ENCODE data around the gene GALNT1. TPM values are rescaled to one million over a fixed set of nuclear protein-coding genes. Genes with fewer than 3 reads are reported as not detected.

The GALNT1 gene
- total RNA-seq, 1 donor from 2014 or later: 113 TPM

GRCh38 chr18:35693829-35694228, 112.3 kb downstream of the GALNT1 start:
- Histone ChIP-seq H3K79me2 (ENCODE audit: low read depth) (no peaks in the 10 kb centered on the region), H3K27me3 (no peaks in the 10 kb centered on the region)

DNA sequence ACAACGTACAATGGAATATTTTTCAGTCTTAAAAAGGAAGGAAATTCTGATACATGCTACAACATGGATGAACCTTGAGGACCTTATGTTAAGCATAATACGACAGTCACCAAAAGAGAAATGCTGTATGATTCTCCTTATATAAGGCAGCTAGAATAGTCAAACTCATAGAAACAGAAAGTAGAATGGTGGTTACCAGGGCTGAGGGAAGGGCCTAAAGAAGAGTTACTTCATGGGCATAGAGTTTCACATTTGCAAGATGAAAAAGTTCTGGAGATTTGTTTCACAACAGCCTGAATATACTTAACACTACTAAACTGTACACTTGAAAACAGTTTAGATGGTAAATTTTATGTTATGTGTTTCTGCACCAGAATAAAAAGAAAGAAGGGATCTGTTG, 113.3 kb downstream of the GALNT1 start:
- H3K36me3 Mint-ChIP-seq: peaks cover 13% of the 10 kb centered on the region
- no peak overlapping the region for H3K4me3 ChIP-seq
- no peaks in the 10 kb centered on the region for H3K79me2 ChIP-seq (ENCODE audit: low read depth)
- H3F3A ChIP-seq (ENCODE audit: low read depth): no peaks in the 10 kb centered on the region
- no peaks in the 10 kb centered on the region for H3K9me3 Mint-ChIP-seq
- H3K9ac ChIP-seq: no peak overlapping the region
- no peak overlapping the region for H2AFZ ChIP-seq (replicated peaks)
- no peak overlapping the region for H3K27ac ChIP-seq
- no peaks in the 10 kb centered on the region for H3K36me3 ChIP-seq
- H3K27me3 Mint-ChIP-seq (ENCODE audit: insufficient read depth, low read depth): no peaks in the 10 kb centered on the region
- TF ChIP-seq EZH2 (IDR thresholded peaks at IDR 0.05) (no peak), EZH2phosphoT487 (IDR thresholded peaks at IDR 0.05) (no peak), CTCF (IDR thresholded peaks at IDR 0.05) (no peak)
- no peaks in the 10 kb centered on the region for H3K9me3 ChIP-seq (ENCODE audit: low read depth)
- H4K20me1 ChIP-seq (ENCODE audit: low read depth): no peaks in the 10 kb centered on the region
- H3K27ac Mint-ChIP-seq: no peak overlapping the region
- H3K27me3 ChIP-seq: no peaks in the 10 kb centered on the region
- no peaks in the 10 kb centered on the region for H3K4me1 Mint-ChIP-seq
- DNase-seq (ENCODE audit: low spot score): no peak
- no peak overlapping the region for H3K4me3 Mint-ChIP-seq
- no peaks in the 10 kb centered on the region for H3K4me1 ChIP-seq
- H3K4me2 ChIP-seq: no peak overlapping the region

More at GRCh38 chr18:35693829-35694228, 112.3 kb downstream of the GALNT1 start:
- H3K4me3 Mint-ChIP-seq: no peak overlapping the region
- no peaks in the 10 kb centered on the region for H3K9me3 Mint-ChIP-seq
- no peaks in the 10 kb centered on the region for H3K9me3 ChIP-seq (ENCODE audit: low read depth)
- no peaks in the 10 kb centered on the region for H3K27me3 Mint-ChIP-seq (ENCODE audit: insufficient read depth, low read depth)
- H3K4me2 ChIP-seq: no peak overlapping the region
- H3K27ac ChIP-seq: no peak overlapping the region
- no peak overlapping the region for H3K4me3 ChIP-seq
- H3K4me1 Mint-ChIP-seq: no peaks in the 10 kb centered on the region
- no peak overlapping the region for H2AFZ ChIP-seq (replicated peaks)
- TF ChIP-seq CTCF (IDR thresholded peaks at IDR 0.05) (no peak), EZH2phosphoT487 (IDR thresholded peaks at IDR 0.05) (no peak), EZH2 (IDR thresholded peaks at IDR 0.05) (no peak)
- peaks cover 9% of the 10 kb centered on the region for H3K36me3 Mint-ChIP-seq
- H3K9ac ChIP-seq: no peak overlapping the region
- no peaks in the 10 kb centered on the region for H4K20me1 ChIP-seq (ENCODE audit: low read depth)
- no peaks in the 10 kb centered on the region for H3K4me1 ChIP-seq
- no peaks in the 10 kb centered on the region for H3F3A ChIP-seq (ENCODE audit: low read depth)
- no peak for DNase-seq (ENCODE audit: low spot score)
- H3K27ac Mint-ChIP-seq: no peak overlapping the region
- H3K36me3 ChIP-seq: no peaks in the 10 kb centered on the region

DNA sequence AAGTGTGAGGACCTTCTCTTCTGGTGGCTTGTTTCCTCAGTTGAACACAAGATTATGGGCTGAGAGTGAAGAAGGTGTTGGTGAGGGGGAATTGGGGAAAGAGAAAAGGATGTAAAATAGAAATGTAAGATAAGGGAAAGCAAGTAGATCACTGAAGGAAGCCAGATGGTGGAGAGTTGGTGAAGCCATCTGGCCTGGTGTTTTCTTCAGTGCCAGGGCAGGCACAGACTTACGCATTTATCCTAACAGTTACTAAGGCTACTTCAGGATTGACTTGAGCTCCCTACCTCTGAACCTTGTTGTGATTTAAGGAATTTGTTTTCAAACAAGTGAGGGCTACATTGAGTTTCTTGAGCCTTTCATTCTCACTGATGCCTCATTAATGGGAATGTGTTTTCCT, 113.8 kb downstream of the GALNT1 start:
- H3K4me1 Mint-ChIP-seq: no peaks in the 10 kb centered on the region
- Histone ChIP-seq H3K4me1 (no peaks in the 10 kb centered on the region), H3K9me3 (ENCODE audit: low read depth) (no peaks in the 10 kb centered on the region), H3K4me2 (no peak overlapping the region), H4K20me1 (ENCODE audit: low read depth) (no peaks in the 10 kb centered on the region), H3K4me3 (no peak overlapping the region), H3K27me3 (no peaks in the 10 kb centered on the region), H3K36me3 (no peaks in the 10 kb centered on the region), H3K9ac (no peak overlapping the region), H3K79me2 (ENCODE audit: low read depth) (no peaks in the 10 kb centered on the region), H3F3A (ENCODE audit: low read depth) (no peaks in the 10 kb centered on the region), H2AFZ (replicated peaks) (no peak overlapping the region), H3K27ac (no peak overlapping the region)
- no peaks in the 10 kb centered on the region for H3K9me3 Mint-ChIP-seq
- DNase-seq (ENCODE audit: low spot score): no peak
- no peak overlapping the region for H3K4me3 Mint-ChIP-seq
- no peak overlapping the region for H3K27ac Mint-ChIP-seq
- H3K36me3 Mint-ChIP-seq: peaks cover 15% of the 10 kb centered on the region
- H3K27me3 Mint-ChIP-seq (ENCODE audit: insufficient read depth, low read depth): no peaks in the 10 kb centered on the region
- TF ChIP-seq CTCF (IDR thresholded peaks at IDR 0.05) (no peak), EZH2phosphoT487 (IDR thresholded peaks at IDR 0.05) (no peak), EZH2 (IDR thresholded peaks at IDR 0.05) (no peak)
